HFF-Myc (cell line): ENCODE data around the gene DALRD3.

Source experiments
- DNase-seq: peaks from one replicate; pipeline ENCODE4 v3.0.0-alpha.2; 2011; ENCODE audit warnings: low read depth; ENCODE audit errors: extremely low read depth
- H3K4me3 ChIP-seq: replicated peaks from 2 replicates; pipeline ENCODE4 v1.5.1; 2011; ENCODE audit warnings: low read depth, mild to moderate bottlenecking, control low read depth, low read length
- CTCF ChIP-seq: IDR thresholded peaks from 2 replicates; pipeline ENCODE4 v1.5.1; 2012; ENCODE audit warnings: mild to moderate bottlenecking, low read depth, low read length, control low read depth; ENCODE audit errors: missing control alignments

The DALRD3 gene

GRCh38 chr3:48997102-48997635 lies 21.2 kb downstream of the DALRD3 start:
- no peak for TF ChIP-seq CTCF
- no peak for DNase-seq
- no peak overlapping the region for H3K4me3 ChIP-seq

DNA sequence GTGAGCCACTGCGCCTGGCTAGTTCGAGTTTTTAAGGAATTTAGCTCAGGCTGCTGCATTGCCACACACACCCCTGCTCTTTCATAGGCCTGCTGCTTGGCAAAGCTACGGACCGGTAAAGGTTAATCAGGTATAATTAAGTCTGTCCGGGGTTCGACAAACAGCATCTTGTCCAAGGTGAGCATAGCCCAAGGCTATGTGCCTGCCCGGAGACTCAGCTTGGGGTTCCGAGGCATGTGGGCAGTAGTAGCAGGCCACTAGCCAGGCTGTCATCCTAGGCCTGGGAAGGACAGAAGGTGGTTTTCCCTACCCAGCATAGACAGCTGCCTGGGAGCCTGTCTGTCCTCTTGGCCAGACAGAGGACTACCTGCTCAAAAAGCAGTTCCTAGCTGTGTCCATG lies 21.7 kb downstream of the DALRD3 start:
- DNase-seq: no peak
- H3K4me3 ChIP-seq: no peak overlapping the region
- TF ChIP-seq CTCF: no peak

GRCh38 chr3:48993834-48994233 lies 24.5 kb downstream of the DALRD3 start:
- no peak for TF ChIP-seq CTCF
- H3K4me3 ChIP-seq: no peak overlapping the region
- no peak for DNase-seq

GRCh38 chr3:48991851-48992545 lies 26.4 kb downstream of the DALRD3 start:
- no peak for TF ChIP-seq CTCF
- no peak for DNase-seq
- H3K4me3 ChIP-seq: peak overlapping the region; percentile 81

GRCh38 chr3:48990636-48991469 lies 27.5 kb downstream of the DALRD3 start:
- H3K4me3 ChIP-seq: peak overlapping the region; percentile 81
- no peak for TF ChIP-seq CTCF
- DNase-seq: no peak

- DNase-seq: peak; percentile 82
- peak within 1 kb of the TSS; percentile 81 for H3K4me3 ChIP-seq
- peak; percentile 19 for TF ChIP-seq CTCF
Measured at GRCh38 chr3:48989796-48990635, 28.4 kb downstream of the DALRD3 start, which contains the start of gene P4HTM. TSS of gene P4HTM (plus strand) at chr3:48990241. CDS start at chr3:48990257, 16 bp downstream.
